ENCODE measurements around the gene THADA.

Gene THADA

GRCh38 chr2:43228756-43229659 lies 366.8 kb downstream of the THADA start:
- no peak for DNase-seq

DNA sequence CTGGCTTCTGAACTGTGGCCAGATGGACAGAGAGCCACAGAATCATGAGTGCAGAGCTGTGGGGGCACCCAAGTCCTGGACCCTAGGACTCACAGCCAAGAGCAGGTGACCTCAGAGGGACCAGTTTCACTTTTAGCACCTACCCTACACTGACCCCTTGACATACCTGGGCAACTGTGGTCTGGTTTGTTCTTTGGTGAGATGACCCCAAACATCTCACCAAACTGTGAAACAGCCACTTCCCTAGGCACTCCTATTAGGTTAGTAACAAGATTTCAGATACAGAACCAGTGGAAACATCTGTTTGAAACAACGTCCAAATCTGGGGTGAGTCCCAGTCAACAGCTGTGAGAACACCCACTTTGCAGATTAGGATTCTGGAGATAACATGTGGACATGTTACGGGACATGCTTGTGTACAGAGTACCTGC lies 367.5 kb downstream of the THADA start:
- no peak for DNase-seq

GRCh38 chr2:43227830-43228281 lies 368.0 kb downstream of the THADA start:
- DNase-seq: no peak

- DNase-seq: peak; percentile 74 to 75
Measured at GRCh38 chr2:43226955-43227829, 368.6 kb downstream of the THADA start.

DNA sequence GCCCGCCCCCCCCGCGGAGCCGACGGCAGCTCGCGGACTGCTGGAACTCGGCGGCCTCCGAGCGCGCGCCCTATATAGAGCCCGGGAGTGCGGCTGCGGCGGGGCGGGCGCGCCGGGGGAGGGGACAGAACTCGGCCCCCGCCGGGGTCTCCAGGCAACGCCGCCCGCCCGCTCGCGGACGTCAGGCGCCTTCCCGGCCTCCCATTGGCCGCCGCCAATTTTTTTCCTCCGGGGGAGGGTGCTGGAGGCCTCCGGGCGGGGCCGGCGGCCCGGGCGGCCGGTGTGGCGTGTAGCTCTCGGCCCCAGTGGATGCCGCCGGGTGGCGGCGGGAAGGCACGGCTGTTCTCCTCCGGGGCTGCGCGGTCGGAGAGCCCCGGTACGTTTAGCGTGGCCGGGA lies 369.3 kb downstream of the THADA start, which contains the start of gene ZFP36L2:
TSS of gene ZFP36L2 (minus strand) at position 49 of the 397 bp plus-strand sequence. CDS start 291 bp downstream, outside the sequence.
- peak; percentile 88 to 89 for DNase-seq

- peak; percentile 68 to 74 for DNase-seq
Measured at GRCh38 chr2:43225788-43226557, 369.9 kb downstream of the THADA start.

GRCh38 chr2:43225093-43225787 lies 370.6 kb downstream of the THADA start:
- DNase-seq: peak; percentile 45 to 68

- peak in 1 of 2 experiments; percentile 51 for DNase-seq
Measured at GRCh38 chr2:43224571-43225092, 371.2 kb downstream of the THADA start.

DNA sequence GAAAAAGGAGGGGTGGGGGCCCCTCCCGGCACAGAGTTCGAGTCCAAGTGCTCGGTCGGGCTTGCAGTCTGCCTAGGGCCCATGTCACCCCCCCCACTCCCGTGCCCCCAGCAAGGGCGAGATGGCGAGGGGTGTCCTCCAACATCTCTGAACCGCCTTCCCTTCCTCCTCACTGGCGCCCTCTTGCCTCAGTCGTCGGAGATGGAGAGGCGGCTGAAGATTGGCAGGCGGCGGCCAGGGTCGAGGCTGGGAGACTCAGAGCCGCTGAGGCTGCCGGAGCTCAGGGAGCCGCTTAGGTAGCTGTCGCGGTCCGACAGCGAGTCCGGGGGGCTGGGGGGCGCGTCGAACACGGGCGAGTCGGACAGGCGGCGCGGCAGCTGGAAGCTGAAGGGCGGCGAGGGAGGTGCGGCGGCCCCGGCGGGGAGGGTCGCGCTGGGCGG lies 371.7 kb downstream of the THADA start:
- DNase-seq: peak; percentile 54 to 75

GRCh38 chr2:43223521-43224001 lies 372.3 kb downstream of the THADA start:
- DNase-seq: no peak

DNA sequence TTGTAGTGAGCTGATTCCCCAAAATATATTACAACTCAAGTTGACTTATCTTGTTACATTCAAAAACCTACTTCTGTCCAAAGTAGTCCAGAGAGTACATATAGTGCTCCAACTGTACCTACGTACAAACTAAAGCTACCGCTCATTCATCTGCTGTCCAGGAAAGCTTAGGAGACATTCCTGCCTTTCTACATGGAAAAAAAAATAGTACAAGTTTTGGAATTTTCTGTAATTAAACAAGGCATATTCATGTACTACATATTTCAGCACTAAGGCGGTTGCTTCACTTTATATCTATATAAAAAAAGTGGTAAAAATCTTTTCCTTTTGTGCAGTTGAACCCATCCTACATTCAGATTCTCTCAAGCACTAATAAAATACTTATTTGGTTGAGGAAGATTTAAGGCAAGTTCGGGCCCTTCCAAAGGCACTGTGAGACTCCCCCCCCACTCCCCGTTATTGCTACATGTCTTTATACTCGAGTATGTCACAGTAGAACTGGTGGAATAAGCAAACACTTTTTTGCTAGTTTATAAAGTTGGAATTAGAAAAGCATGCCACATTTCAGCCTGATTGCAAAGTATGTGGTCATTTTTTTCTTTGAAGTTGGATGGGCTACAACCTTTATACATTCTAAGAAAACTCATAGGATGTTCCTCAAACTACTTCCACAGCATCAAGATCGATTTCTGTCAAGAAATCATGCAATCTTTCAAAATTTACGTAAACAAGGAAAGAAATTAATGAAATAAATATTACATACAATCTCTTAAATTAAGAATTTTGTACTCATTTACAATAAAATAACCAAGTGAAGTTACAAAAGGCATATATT lies 373.1 kb downstream of the THADA start:
- peak in 1 of 2 experiments; percentile 28 for DNase-seq

DNA sequence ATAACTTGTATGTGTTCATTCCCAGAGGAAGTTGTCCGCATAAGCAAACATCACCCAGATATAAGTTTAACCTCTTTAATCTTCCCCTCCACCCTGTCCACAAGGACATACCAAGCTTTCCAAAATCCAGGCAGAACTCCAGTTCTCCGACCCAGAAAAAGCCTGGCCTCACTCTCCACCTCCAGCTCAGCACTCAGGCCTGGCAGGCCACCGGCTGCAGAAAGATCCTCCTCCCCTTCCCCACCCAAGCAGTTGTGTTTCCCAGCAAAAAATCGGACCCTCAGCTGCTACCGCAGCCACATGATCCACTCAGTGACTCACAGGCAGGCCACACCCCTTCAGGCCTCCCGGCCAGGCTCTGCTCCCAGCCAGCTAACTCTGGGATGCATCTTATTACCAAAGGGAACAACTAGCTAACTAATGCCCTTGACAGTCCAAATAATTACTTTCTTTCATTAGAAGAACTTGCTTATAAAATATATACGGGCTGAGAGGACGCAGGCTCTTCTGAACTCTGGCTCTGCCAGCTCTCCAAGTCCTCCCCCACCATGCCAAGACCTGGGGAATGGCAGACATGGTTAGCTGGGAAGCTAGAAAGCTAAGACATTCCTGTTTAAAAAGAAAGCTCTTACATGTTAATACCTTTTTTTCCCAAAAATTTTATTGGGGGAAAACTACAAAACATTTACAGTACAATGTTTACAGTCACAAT lies 373.9 kb downstream of the THADA start:
- peak; percentile 75 to 90 for DNase-seq

DNA sequence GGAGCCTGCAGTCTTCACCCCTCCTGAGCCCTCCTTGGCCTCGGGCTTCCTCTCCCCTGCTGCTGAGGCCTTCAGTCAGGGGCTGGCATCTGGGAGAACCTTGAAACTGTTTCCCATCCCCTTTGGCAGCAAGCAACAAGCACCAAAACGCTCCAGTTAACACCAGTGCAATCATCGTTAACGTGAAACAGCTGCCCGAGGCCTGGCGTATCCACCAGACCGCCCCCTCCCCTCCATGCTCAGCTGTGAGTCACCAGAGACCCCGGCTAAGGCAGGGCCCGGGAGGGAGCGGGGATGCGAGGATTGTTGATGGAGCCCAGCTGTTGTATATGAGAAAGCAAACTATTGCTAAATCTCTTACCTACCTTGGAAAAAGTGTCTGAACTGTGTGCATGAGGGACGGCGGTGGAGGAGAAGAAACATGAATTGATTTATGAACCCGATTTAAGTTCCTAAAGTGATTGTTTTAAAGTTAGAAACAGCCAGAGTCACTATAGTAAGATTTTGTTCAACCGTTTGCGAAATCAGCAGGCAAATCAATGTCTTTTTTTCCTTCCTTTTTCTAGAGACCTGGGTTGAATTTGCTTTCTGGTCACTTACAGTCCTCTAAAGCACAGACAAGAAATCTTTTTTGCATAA lies 374.6 kb downstream of the THADA start:
- DNase-seq: peak; percentile 84 to 85

- peak in 1 of 2 experiments; percentile 77 for DNase-seq
Measured at GRCh38 chr2:43220760-43221123, 375.1 kb downstream of the THADA start.

- DNase-seq: peak in 1 of 2 experiments; percentile 85
Measured at GRCh38 chr2:43220229-43220751, 375.5 kb downstream of the THADA start.

DNA sequence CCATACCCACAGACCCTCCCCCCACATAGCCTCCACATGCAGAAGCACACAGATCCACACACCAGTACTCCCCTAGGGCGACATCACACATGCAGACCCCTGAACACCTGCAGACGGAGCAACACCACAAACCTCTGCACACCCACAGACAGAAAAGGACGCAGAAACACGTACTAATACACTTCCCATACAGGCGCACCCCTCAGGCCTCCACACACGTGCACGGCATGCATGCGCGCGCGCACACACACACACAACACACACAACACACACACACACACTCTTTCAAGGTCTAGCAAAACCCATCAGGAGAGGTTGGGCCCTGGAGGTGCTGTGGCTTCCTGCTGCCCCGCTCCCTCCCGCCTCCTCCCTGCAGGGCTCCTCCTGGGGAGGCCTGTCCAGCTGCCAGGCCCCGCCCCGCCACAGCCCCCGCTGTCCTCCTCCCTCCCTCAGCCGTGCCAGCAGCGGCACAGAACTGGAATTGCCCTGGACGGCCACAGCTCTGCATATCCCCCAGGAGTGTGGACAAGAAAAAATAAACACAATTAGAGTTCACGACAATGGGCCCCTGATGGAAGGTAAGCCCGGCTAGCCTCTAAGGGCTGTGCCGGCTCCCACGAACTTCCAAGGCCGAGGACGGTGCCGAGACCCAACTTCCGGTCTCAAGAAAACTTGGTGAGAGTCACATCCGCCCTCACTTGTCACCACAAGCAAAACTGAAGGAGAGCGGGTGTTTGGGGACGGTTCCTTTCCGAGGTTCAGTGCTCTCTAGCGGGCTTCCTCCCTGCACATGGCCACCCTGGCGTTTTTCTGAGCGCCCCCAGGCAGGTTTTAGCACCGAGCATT lies 376.2 kb downstream of the THADA start:
- DNase-seq: peak; percentile 94 to 97

DNA sequence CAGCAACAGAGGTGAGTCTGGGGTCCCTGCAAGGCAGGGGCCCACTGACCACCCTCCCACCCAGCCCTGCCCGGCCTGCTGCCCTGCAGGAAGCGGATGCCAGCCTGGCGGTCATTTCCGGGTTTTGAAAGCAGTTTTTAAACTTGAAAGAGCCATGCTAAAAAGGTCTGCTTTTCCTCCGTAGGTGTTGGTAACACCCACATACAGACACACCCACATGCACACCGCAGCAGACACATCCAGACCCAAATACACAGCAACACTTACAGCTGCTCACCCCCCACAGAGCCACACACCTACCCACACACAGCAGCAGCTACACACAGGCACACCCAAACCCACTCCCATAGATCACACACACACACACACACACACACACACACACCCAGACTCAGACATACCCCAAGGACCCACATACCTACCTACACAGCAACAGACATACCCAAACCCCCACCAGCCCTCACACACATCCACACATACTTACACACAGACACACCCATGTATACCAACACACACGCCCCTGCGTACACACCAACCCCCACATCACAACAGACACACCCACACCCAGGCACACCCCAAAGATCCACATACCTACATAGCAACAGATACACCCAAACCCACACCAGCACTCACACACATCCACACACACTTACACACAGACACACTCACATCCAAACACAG lies 377.0 kb downstream of the THADA start:
- DNase-seq: peak in 1 of 2 experiments; percentile 37

Measured in Kasumi-1 (cell line).